Neural progenitor cell (in vitro differentiated cells): Measurements from ENCODE around the gene POU5F1. TPM values are rescaled to one million over a fixed set of nuclear protein-coding genes. Genes with fewer than 3 reads are reported as not detected.

Source experiments
- DNase-seq: peaks from one replicate; pipeline ENCODE4 v3.0.0-alpha.2; 2016; ENCODE audit warnings: low spot score
- H2AFZ ChIP-seq: fragments of 200-600 bp; sonication (generic); replicated peaks from 2 replicates; pipeline ENCODE4 v1.6.1; 2016; ENCODE audit warnings: antibody characterized with exemption
- H3F3A ChIP-seq: fragments of 200-600 bp; sonication (generic); 2 replicates; pipeline ENCODE4 v1.6.1; 2016; ENCODE audit warnings: antibody characterized with exemption, low read depth
- H3K27ac ChIP-seq: fragments of 200-600 bp; sonication (generic); 2 replicates; pipeline ENCODE4 v1.5.1; 2016; ENCODE audit warnings: mild to moderate bottlenecking
- H3K27me3 ChIP-seq: fragments of 200-600 bp; sonication (generic); 2 replicates; pipeline ENCODE4 v1.6.1; 2016; ENCODE audit warnings: mild to moderate bottlenecking, moderate library complexity
- H3K36me3 ChIP-seq: fragments of 200-600 bp; sonication (generic); 2 replicates; pipeline ENCODE4 v1.5.1; 2016
- H3K4me1 ChIP-seq: fragments of 200-600 bp; sonication (generic); 2 replicates; pipeline ENCODE4 v1.6.1; 2016; ENCODE audit warnings: mixed run types
- H3K4me2 ChIP-seq: fragments of 200-600 bp; sonication (generic); 2 replicates; pipeline ENCODE4 v1.6.1; 2016
- H3K4me3 ChIP-seq: fragments of 200-600 bp; sonication (generic); 2 replicates; pipeline ENCODE4 v1.5.1; 2016
- H3K79me2 ChIP-seq: fragments of 200-600 bp; sonication (generic); 2 replicates; pipeline ENCODE4 v1.6.1; 2016; ENCODE audit warnings: low read depth
- H3K9ac ChIP-seq: fragments of 200-600 bp; sonication (generic); 2 replicates; pipeline ENCODE4 v1.6.1; 2016
- H3K9me3 ChIP-seq: fragments of 200-600 bp; sonication (generic); 2 replicates; pipeline ENCODE4 v1.5.1; 2016; ENCODE audit warnings: low read depth
- H4K20me1 ChIP-seq: fragments of 200-600 bp; sonication (generic); 2 replicates; pipeline ENCODE4 v1.6.1; 2016; ENCODE audit warnings: low read depth
- H3K27ac Mint-ChIP-seq: 3 replicates; pipeline ENCODE4 v1.8.0; 2021; ENCODE audit warnings: mixed read lengths
- H3K27me3 Mint-ChIP-seq: 2 replicates; pipeline ENCODE4 v1.8.0; 2022; ENCODE audit warnings: low read depth, mild to moderate bottlenecking, inconsistent platforms, moderate library complexity, mixed read lengths; ENCODE audit not compliant: insufficient read depth
- H3K36me3 Mint-ChIP-seq: 3 replicates; pipeline ENCODE4 v1.8.0; 2021; ENCODE audit warnings: mixed read lengths
- H3K4me1 Mint-ChIP-seq: 3 replicates; pipeline ENCODE4 v1.8.0; 2021; ENCODE audit warnings: mixed read lengths
- H3K4me3 Mint-ChIP-seq: 3 replicates; pipeline ENCODE4 v1.8.0; 2021; ENCODE audit warnings: mild to moderate bottlenecking, moderate library complexity, mixed read lengths
- H3K9me3 Mint-ChIP-seq: 3 replicates; pipeline ENCODE4 v1.8.0; 2020; ENCODE audit warnings: mixed read lengths
- CTCF ChIP-seq: fragments of 200-600 bp; sonication (generic); IDR thresholded peaks from 2 replicates; pipeline ENCODE4 v1.5.1; 2017; ENCODE audit warnings: antibody characterized with exemption, mild to moderate bottlenecking
- EZH2 ChIP-seq: fragments of 200-600 bp; sonication (generic); IDR thresholded peaks from 2 replicates; pipeline ENCODE4 v1.6.1; 2017; ENCODE audit warnings: antibody characterized with exemption, mild to moderate bottlenecking, moderate library complexity
- EZH2phosphoT487 ChIP-seq: fragments of 200-600 bp; sonication (generic); IDR thresholded peaks from 2 replicates; pipeline ENCODE4 v1.6.1; 2017; ENCODE audit warnings: antibody characterized with exemption
- total RNA-seq: library from RNA; depleted of rRNA; stranded (reverse); fragments of >200 nt; gene quantifications from 2 replicates; pipeline ENCODE4 v1.2.3, GENCODE V29; 2015; ENCODE audit warnings: low replicate concordance

POU5F1 gene
- total RNA-seq, 1 donor from 2014 or later, result 17.4 TPM

DNA sequence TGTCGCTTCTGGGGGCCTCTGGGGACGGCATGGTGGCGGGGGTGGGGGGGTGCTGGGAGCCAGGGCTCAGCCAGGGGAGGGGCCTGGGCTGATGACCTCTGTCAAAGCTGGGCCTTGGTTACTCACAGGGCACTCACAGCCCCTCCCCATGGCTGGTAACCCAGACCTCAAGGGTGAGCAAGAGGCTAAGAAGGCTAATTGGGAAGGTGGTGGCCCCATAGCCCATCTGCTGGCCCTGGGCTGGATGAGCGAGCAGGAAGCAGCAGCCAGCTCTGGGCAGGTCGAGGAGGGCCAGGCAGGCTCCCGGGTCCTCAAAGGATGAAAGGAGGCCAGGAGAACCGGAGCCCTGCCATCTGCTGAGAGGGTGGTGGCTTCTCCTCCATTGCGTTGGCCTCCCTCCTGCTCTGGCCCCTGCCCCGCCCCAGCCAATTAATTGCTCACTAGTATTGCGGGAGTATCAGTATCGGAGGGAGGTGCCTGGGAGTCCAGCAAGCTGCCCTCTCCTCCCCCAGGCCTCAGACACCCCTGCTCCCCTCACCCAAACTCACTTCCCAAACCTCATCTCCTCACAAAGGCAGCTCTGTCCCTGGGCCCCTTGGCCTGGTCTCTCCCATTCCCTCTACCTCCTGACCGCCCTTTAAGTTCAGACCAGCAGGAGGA lies 49.2 kb downstream of the POU5F1 start:
- H3F3A ChIP-seq, result no peaks in the 10 kb centered on the region
- H3K36me3 Mint-ChIP-seq, result no peaks in the 10 kb centered on the region
- H3K4me2 ChIP-seq, result no peak overlapping the region
- no peaks in the 10 kb centered on the region for H3K9me3 Mint-ChIP-seq
- H3K27ac Mint-ChIP-seq, result no peak overlapping the region
- DNase-seq, result no peak
- peaks cover 5% of the 10 kb centered on the region for H3K27me3 Mint-ChIP-seq
- TF ChIP-seq EZH2phosphoT487 (no peak), EZH2 (no peak), CTCF (no peak)
- no peaks in the 10 kb centered on the region for H3K36me3 ChIP-seq
- H3K79me2 ChIP-seq, result no peaks in the 10 kb centered on the region
- H2AFZ ChIP-seq, result no peak overlapping the region
- no peaks in the 10 kb centered on the region for H3K9me3 ChIP-seq
- no peaks in the 10 kb centered on the region for H4K20me1 ChIP-seq
- H3K4me3 Mint-ChIP-seq, result no peak overlapping the region
- H3K9ac ChIP-seq, result no peak overlapping the region
- no peak overlapping the region for H3K4me3 ChIP-seq
- H3K4me1 ChIP-seq, result peaks cover 6% of the 10 kb centered on the region
- H3K27me3 ChIP-seq, result no peaks in the 10 kb centered on the region
- peaks cover 12% of the 10 kb centered on the region for H3K4me1 Mint-ChIP-seq
- no peak overlapping the region for H3K27ac ChIP-seq

- Mint-ChIP-seq H3K4me3 (no peak within 1 kb of the TSS), H3K4me1 (peaks cover 8% of the 10 kb centered on the region), H3K36me3 (no peaks in the 10 kb centered on the region), H3K27ac (no peak within 1 kb of the TSS), H3K9me3 (no peaks in the 10 kb centered on the region), H3K27me3 (peaks cover 9% of the 10 kb centered on the region)
- Histone ChIP-seq H4K20me1 (no peaks in the 10 kb centered on the region), H3K4me3 (no peak within 1 kb of the TSS), H3K9ac (no peak within 1 kb of the TSS), H2AFZ (no peak within 1 kb of the TSS), H3K4me1 (peaks cover 5% of the 10 kb centered on the region), H3K79me2 (no peaks in the 10 kb centered on the region), H3F3A (no peaks in the 10 kb centered on the region), H3K9me3 (no peaks in the 10 kb centered on the region), H3K27ac (no peak within 1 kb of the TSS), H3K27me3 (no peaks in the 10 kb centered on the region), H3K36me3 (no peaks in the 10 kb centered on the region), H3K4me2 (no peak within 1 kb of the TSS)
- TF ChIP-seq EZH2phosphoT487 (no peak), CTCF (no peak), EZH2 (no peak)
- no peak for DNase-seq
These were observed 50.1 kb downstream of the POU5F1 start, which contains the start of gene CDSN for GRCh38 chr6:31120151-31120915. CDSN (minus strand) TSS chr6:31120446; CDS start chr6:31120419, 27 bp downstream.

DNA sequence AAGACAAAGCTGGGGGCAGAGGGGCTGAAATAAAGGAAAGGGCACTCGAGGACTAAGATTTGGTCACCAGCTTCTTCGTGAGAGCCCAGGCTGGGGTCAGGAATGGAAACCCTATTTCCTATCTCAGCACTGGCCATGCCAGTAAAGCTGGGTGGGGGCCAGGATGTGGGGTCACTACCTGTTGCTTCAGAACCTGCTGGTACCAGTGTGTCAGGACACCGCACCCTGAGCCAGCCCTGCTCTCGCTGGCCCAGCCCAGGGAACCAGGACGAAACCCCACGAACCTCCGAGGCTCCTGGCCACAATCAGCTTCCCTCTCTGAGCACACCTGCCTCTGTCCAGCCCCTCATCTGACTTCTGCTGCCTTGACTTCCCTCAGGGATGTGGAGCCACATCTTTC lies 52.3 kb downstream of the POU5F1 start:
- Histone ChIP-seq H3K4me2 (no peak overlapping the region), H3K27me3 (no peaks in the 10 kb centered on the region), H3K4me1 (peaks cover 7% of the 10 kb centered on the region), H3F3A (no peaks in the 10 kb centered on the region), H3K9me3 (no peaks in the 10 kb centered on the region), H4K20me1 (no peaks in the 10 kb centered on the region), H3K9ac (no peak overlapping the region), H3K79me2 (no peaks in the 10 kb centered on the region), H3K4me3 (no peak overlapping the region), H3K36me3 (no peaks in the 10 kb centered on the region), H3K27ac (no peak overlapping the region), H2AFZ (no peak overlapping the region)
- H3K36me3 Mint-ChIP-seq, result no peaks in the 10 kb centered on the region
- no peak for DNase-seq
- H3K27ac Mint-ChIP-seq, result no peak overlapping the region
- peaks cover 13% of the 10 kb centered on the region for H3K4me1 Mint-ChIP-seq
- TF ChIP-seq CTCF (no peak), EZH2phosphoT487 (no peak), EZH2 (no peak)
- peaks cover 5% of the 10 kb centered on the region for H3K27me3 Mint-ChIP-seq
- H3K4me3 Mint-ChIP-seq, result no peak overlapping the region
- no peaks in the 10 kb centered on the region for H3K9me3 Mint-ChIP-seq
